Vagina (tissue), 2 donors: ENCODE results near the gene OR2C3. TPM values are rescaled to one million over a fixed set of nuclear protein-coding genes. Genes with fewer than 3 reads are reported as not detected.

Experiments
- DNase-seq, 2 donors: peaks; one replicate each; pipeline ENCODE4 v3.0.0-alpha.2; 2017; ENCODE audit errors: extremely low spot score in 2 of 2
- H3K27ac ChIP-seq: fragments of 200-600 bp; sonication (generic); one replicate; pipeline ENCODE4 v1.5.1; 2019
- H3K27me3 ChIP-seq: fragments of 200-600 bp; sonication (generic); one replicate; pipeline ENCODE4 v1.5.1; 2019
- H3K36me3 ChIP-seq, 2 donors: fragments of 200-600 bp; sonication (generic); one replicate each; pipeline ENCODE4 v1.5.1; 2017 to 2019
- H3K4me1 ChIP-seq: fragments of 200-600 bp; sonication (generic); one replicate; pipeline ENCODE4 v1.5.1; 2019
- H3K4me3 ChIP-seq, 2 donors: fragments of 200-600 bp; sonication (generic); 1 replicate in 1 of 2; 2 replicates in 1 of 2; pipeline ENCODE4 v1.5.1; 2016 to 2019
- H3K9me3 ChIP-seq: fragments of 200-600 bp; sonication (generic); one replicate; pipeline ENCODE4 v1.5.1; 2019
- CTCF ChIP-seq, 3 experiments: fragments of 450-650 bp in 2 of 3; fragments of 200-600 bp in 1 of 3; sonication (generic) in 1 of 3; IDR thresholded peaks; one replicate each; pipeline ENCODE4 v1.5.1; 2017 to 2019; ENCODE audit warnings: antibody characterized with exemption in 3 of 3, mild to moderate bottlenecking in 2 of 3, moderate library complexity in 2 of 3
- POLR2A ChIP-seq, 2 donors: fragments of 450-650 bp; IDR thresholded peaks; one replicate each; pipeline ENCODE4 v1.6.1; 2017; ENCODE audit warnings: antibody characterized with exemption in 2 of 2, mild to moderate bottlenecking in 2 of 2, moderate library complexity in 2 of 2
- POLR2AphosphoS5 ChIP-seq, 2 donors: sonication (generic); formaldehyde crosslinking; IDR thresholded peaks; one replicate each; pipeline ENCODE4 v1.9.0; 2017; ENCODE audit warnings: antibody characterized with exemption in 2 of 2, mild to moderate bottlenecking in 2 of 2, low read depth in 1 of 2; ENCODE audit not compliant: insufficient read depth in 1 of 2
- intact Hi-C: fragments of 100-400 bp; cut with DNase I; formaldehyde crosslinking; loops from one replicate; pipeline ENCODE4 v1.15.1; 2023
- total RNA-seq: library from RNA; depleted of rRNA; stranded (reverse); fragments of >200 nt; gene quantifications from one replicate; pipeline ENCODE4 v1.2.3, GENCODE V29; 2016

Gene OR2C3
- total RNA-seq, 1 donor from 2014 or later: not detected

- Histone ChIP-seq H3K4me3 (no peak overlapping the region), H3K27ac (no peak overlapping the region), H3K36me3 (no peaks in the 10 kb centered on the region), H3K4me1 (no peaks in the 10 kb centered on the region), H3K9me3 (no peaks in the 10 kb centered on the region), H3K27me3 (no peaks in the 10 kb centered on the region)
- TF ChIP-seq CTCF (IDR thresholded peaks at IDR 0.05): no peak
- TF ChIP-seq POLR2AphosphoS5 (IDR thresholded peaks at IDR 0.05; ENCODE audit: insufficient read depth in 1 of 2, low read depth in 1 of 2): no peak
- no peak for TF ChIP-seq POLR2A (IDR thresholded peaks at IDR 0.05)
- DNase-seq: no peak
- intact Hi-C loops: no loop called here
Measured at GRCh38 chr1:247562198-247562597, 26.0 kb upstream of the OR2C3 start.

- intact Hi-C loops: no loop called here
- no peak for DNase-seq
- TF ChIP-seq POLR2A (IDR thresholded peaks at IDR 0.05) (no peak), CTCF (IDR thresholded peaks at IDR 0.05) (no peak)
- H3K9me3 ChIP-seq: no peaks in the 10 kb centered on the region
- no peaks in the 10 kb centered on the region for H3K27me3 ChIP-seq
- no peaks in the 10 kb centered on the region for H3K36me3 ChIP-seq
- H3K4me3 ChIP-seq: no peak overlapping the region
- H3K27ac ChIP-seq: no peak overlapping the region
- H3K4me1 ChIP-seq: no peaks in the 10 kb centered on the region
Measured at GRCh38 chr1:247561711-247562110, 25.5 kb upstream of the OR2C3 start.

- no peaks in the 10 kb centered on the region for H3K27me3 ChIP-seq
- no peaks in the 10 kb centered on the region for H3K4me1 ChIP-seq
- TF ChIP-seq CTCF (IDR thresholded peaks at IDR 0.05): no peak
- TF ChIP-seq POLR2A (IDR thresholded peaks at IDR 0.05): no peak
- no peak for TF ChIP-seq POLR2AphosphoS5 (IDR thresholded peaks at IDR 0.05; ENCODE audit: insufficient read depth in 1 of 2, low read depth in 1 of 2)
- no peaks in the 10 kb centered on the region for H3K36me3 ChIP-seq
- H3K4me3 ChIP-seq: no peak overlapping the region
- intact Hi-C loops: no loop called here
- no peak overlapping the region for H3K27ac ChIP-seq
- DNase-seq: no peak
- no peaks in the 10 kb centered on the region for H3K9me3 ChIP-seq
Measured at GRCh38 chr1:247557926-247558674, 21.9 kb upstream of the OR2C3 start.

- Histone ChIP-seq H3K4me1 (no peaks in the 10 kb centered on the region), H3K36me3 (no peaks in the 10 kb centered on the region), H3K4me3 (no peak overlapping the region), H3K9me3 (no peaks in the 10 kb centered on the region), H3K27ac (no peak overlapping the region), H3K27me3 (no peaks in the 10 kb centered on the region)
- no peak for TF ChIP-seq POLR2A (IDR thresholded peaks at IDR 0.05)
- no peak for TF ChIP-seq CTCF (IDR thresholded peaks at IDR 0.05)
- TF ChIP-seq POLR2AphosphoS5 (IDR thresholded peaks at IDR 0.05; ENCODE audit: insufficient read depth in 1 of 2, low read depth in 1 of 2): no peak
- no peak for DNase-seq
- intact Hi-C loops: no loop called here
Measured at GRCh38 chr1:247552231-247552630, 16.0 kb upstream of the OR2C3 start.

- Histone ChIP-seq H3K4me1 (no peaks in the 10 kb centered on the region), H3K27me3 (no peaks in the 10 kb centered on the region), H3K9me3 (no peaks in the 10 kb centered on the region), H3K27ac (no peak overlapping the region), H3K36me3 (no peaks in the 10 kb centered on the region), H3K4me3 (no peak overlapping the region)
- TF ChIP-seq CTCF (IDR thresholded peaks at IDR 0.05): no peak
- DNase-seq: no peak
- intact Hi-C loops: no loop called here
Measured at GRCh38 chr1:247551721-247552120, 15.5 kb upstream of the OR2C3 start.
